Measurements from ENCODE around the gene MACC1. TPM values are rescaled to one million over a fixed set of nuclear protein-coding genes. Genes with fewer than 3 reads are reported as not detected.

The MACC1 gene
- total and polyA plus RNA-seq, 4 donors, result 2.8 to 45.2 (median 14.7) TPM

DNA sequence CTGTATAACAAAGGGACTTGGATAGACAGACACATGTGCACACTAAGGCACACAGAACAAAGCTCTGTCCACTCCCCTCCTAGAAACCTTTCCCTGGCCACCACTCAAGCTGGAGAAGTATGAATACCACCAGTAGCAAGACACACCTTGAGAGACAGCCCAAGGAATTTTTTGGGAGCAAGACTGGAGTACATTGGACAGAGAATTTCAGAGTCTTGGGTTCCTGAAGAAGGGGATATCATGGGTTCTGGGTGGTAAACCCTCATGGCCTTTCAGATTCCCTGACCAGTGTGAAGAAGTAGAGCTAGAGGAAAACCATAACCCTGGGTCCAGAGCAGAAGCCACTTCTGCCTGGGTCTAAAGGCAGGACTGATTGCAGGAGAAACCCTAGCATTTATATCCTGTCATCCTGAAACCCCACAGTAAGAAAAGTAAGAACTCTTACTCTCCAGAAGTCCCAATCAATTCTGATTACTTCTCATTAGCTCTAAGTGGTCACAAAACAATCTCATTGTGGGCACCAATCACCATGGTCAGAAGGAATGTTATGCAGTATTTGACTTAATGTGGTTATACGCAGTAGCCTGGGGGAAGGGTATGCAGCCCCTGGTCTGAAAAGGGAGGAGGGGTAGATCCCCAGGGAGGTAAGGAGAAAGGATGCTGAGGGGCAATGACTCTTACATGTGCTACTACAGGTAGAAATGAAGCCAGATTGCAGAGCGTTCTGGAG, 20.4 kb upstream of the MACC1 start:
- 87 to 100% methylated on average over 2 of the region's 2 CpGs for WGBS, 2 donors

DNA sequence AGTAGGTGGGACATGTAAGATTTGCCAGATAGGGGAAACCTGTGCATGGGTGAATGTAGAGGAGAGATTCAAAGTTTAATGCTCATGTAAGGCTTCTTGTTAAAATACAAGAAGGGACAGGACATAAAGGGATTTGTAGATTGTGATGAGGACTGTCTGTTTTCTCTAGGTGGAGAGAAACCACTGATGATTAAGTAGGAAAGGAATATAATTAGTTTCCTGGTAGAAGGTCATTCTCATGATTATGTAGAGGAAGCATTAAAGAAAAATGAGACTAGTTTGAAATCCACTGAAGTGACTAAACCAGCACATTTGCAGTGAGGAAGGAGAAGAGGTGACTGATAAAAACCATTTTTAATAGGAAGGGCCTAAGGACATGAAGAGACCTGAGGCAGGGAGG, 19.6 kb upstream of the MACC1 start:
- ATAC-seq (ENCODE audit: insufficient read depth, low FRiP score) (no peak), DNase-seq (no peak)
- Histone ChIP-seq H3K27me3 (ENCODE audit: control insufficient read depth in 3 of 3, insufficient read depth in 3 of 3, low read length in 2 of 3) (no peaks in the 10 kb centered on the region), H3K27ac (ENCODE audit: low read depth in 1 of 2, low read length in 1 of 2) (no peak overlapping the region), H3K9me3 (ENCODE audit: control insufficient read depth in 4 of 4, insufficient read depth in 3 of 4, low read length in 3 of 4) (no peaks in the 10 kb centered on the region), H3K36me3 (ENCODE audit: control insufficient read depth in 4 of 4, insufficient read depth in 4 of 4, low read length in 4 of 4) (no peaks in the 10 kb centered on the region), H3K4me1 (ENCODE audit: control insufficient read depth in 5 of 5, insufficient read depth in 5 of 5, low read length in 5 of 5) (no peaks in the 10 kb centered on the region), H3K9ac (ENCODE audit: insufficient read depth in 1 of 2, low read length in 2 of 2) (no peak overlapping the region), H3K4me3 (no peak overlapping the region)
- TF ChIP-seq, protein P1, sequence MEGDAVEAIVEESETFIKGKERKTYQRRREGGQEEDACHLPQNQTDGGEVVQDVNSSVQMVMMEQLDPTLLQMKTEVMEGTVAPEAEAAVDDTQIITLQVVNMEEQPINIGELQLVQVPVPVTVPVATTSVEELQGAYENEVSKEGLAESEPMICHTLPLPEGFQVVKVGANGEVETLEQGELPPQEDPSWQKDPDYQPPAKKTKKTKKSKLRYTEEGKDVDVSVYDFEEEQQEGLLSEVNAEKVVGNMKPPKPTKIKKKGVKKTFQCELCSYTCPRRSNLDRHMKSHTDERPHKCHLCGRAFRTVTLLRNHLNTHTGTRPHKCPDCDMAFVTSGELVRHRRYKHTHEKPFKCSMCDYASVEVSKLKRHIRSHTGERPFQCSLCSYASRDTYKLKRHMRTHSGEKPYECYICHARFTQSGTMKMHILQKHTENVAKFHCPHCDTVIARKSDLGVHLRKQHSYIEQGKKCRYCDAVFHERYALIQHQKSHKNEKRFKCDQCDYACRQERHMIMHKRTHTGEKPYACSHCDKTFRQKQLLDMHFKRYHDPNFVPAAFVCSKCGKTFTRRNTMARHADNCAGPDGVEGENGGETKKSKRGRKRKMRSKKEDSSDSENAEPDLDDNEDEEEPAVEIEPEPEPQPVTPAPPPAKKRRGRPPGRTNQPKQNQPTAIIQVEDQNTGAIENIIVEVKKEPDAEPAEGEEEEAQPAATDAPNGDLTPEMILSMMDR (IDR thresholded peaks at IDR 0.05; ENCODE audit: control extremely low read depth, extremely low read depth), result no peak

More for the DNA sequence above, 20.4 kb upstream of the MACC1 start:
- Histone ChIP-seq H3K4me1 (ENCODE audit: control insufficient read depth in 5 of 5, insufficient read depth in 5 of 5, low read length in 5 of 5) (no peaks in the 10 kb centered on the region), H3K9me3 (ENCODE audit: control insufficient read depth in 4 of 4, insufficient read depth in 3 of 4, low read length in 3 of 4) (no peaks in the 10 kb centered on the region), H3K27me3 (ENCODE audit: control insufficient read depth in 3 of 3, insufficient read depth in 3 of 3, low read length in 2 of 3) (no peaks in the 10 kb centered on the region), H3K36me3 (ENCODE audit: control insufficient read depth in 4 of 4, insufficient read depth in 4 of 4, low read length in 4 of 4) (no peaks in the 10 kb centered on the region), H3K9ac (ENCODE audit: insufficient read depth in 1 of 2, low read length in 2 of 2) (no peak overlapping the region), H3K27ac (ENCODE audit: low read depth in 1 of 2, low read length in 1 of 2) (no peak overlapping the region), H3K4me3 (no peak overlapping the region)
- ATAC-seq (ENCODE audit: insufficient read depth, low FRiP score), result no peak
- DNase-seq, result no peak
- TF ChIP-seq, protein P1 (IDR thresholded peaks at IDR 0.05; ENCODE audit: control extremely low read depth, extremely low read depth), result no peak

DNA sequence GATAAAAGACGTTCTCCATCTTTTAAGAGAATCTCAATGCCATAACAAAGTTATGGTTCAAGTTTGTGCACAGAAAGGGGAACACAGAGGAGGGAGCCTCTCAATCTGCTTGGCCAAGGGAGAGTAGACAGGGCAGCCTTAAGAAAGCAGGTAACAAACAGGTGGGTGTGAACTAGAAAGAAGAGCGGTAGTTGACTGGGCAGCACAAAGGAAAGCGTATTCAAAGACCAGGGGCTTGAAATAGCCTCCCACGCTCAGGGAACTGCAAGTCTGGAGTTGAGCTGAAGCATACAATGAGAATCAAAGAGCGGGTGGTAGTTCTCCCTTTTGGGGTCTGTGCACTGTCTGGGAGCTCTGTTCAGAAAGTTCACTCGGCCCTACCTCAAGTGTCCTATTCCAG, 18.9 kb upstream of the MACC1 start:
- ATAC-seq (ENCODE audit: insufficient read depth, low FRiP score), result no peak
- H3K27ac ChIP-seq (ENCODE audit: low read depth in 1 of 2, low read length in 1 of 2), result no peak overlapping the region
- H3K36me3 ChIP-seq (ENCODE audit: control insufficient read depth in 4 of 4, insufficient read depth in 4 of 4, low read length in 4 of 4), result no peaks in the 10 kb centered on the region
- H3K9ac ChIP-seq (ENCODE audit: insufficient read depth in 1 of 2, low read length in 2 of 2), result no peak overlapping the region
- TF ChIP-seq, protein P1 (IDR thresholded peaks at IDR 0.05; ENCODE audit: control extremely low read depth, extremely low read depth), result no peak
- no peak for DNase-seq
- H3K9me3 ChIP-seq (ENCODE audit: control insufficient read depth in 4 of 4, insufficient read depth in 3 of 4, low read length in 3 of 4), result no peaks in the 10 kb centered on the region
- no peaks in the 10 kb centered on the region for H3K27me3 ChIP-seq (ENCODE audit: control insufficient read depth in 3 of 3, insufficient read depth in 3 of 3, low read length in 2 of 3)
- WGBS, 2 donors, result 93 to 96% methylated on average over 6 of the region's 6 CpGs
- H3K4me3 ChIP-seq, result no peak overlapping the region
- H3K4me1 ChIP-seq (ENCODE audit: control insufficient read depth in 5 of 5, insufficient read depth in 5 of 5, low read length in 5 of 5), result no peaks in the 10 kb centered on the region

DNA sequence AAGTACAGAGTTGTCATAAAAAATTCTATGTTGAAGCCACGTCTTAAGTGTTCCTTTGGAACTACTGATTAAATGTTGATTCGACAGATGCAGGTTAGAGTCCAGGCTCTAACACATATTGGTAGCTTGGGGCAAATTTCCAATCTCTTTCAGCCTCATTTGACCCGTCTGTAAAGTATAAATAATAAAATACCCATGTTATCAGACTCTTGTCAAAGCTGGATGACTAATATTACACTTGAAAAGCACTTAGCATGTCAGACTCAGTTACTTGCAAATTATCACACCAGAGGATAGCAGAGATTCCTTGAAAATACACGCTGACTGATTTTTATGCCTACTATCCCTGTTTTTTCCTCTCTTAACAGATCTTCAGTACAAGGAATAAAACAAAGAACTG, 18.1 kb upstream of the MACC1 start:
- WGBS, 2 donors, result 52 to 75% methylated on average over 4 of the region's 4 CpGs
- Histone ChIP-seq H3K27ac (ENCODE audit: low read depth in 1 of 2, low read length in 1 of 2) (no peak overlapping the region), H3K4me3 (no peak overlapping the region), H3K36me3 (ENCODE audit: control insufficient read depth in 4 of 4, insufficient read depth in 4 of 4, low read length in 4 of 4) (no peaks in the 10 kb centered on the region), H3K9me3 (ENCODE audit: control insufficient read depth in 4 of 4, insufficient read depth in 3 of 4, low read length in 3 of 4) (no peaks in the 10 kb centered on the region), H3K27me3 (ENCODE audit: control insufficient read depth in 3 of 3, insufficient read depth in 3 of 3, low read length in 2 of 3) (no peaks in the 10 kb centered on the region), H3K4me1 (ENCODE audit: control insufficient read depth in 5 of 5, insufficient read depth in 5 of 5, low read length in 5 of 5) (no peaks in the 10 kb centered on the region), H3K9ac (ENCODE audit: insufficient read depth in 1 of 2, low read length in 2 of 2) (no peak overlapping the region)
- no peak for DNase-seq
- ATAC-seq (ENCODE audit: insufficient read depth, low FRiP score), result no peak
- TF ChIP-seq, protein P1 (IDR thresholded peaks at IDR 0.05; ENCODE audit: control extremely low read depth, extremely low read depth), result no peak
